Mucosa of rectum (tissue), 2 donors: Measurements from ENCODE around the gene ZCRB1.

ENCODE experiments used
- H3K27ac ChIP-seq, 2 donors: one replicate each; pipeline ENCODE4 v1.7.0; 2013; ENCODE audit warnings: inconsistent platforms in 2 of 2, low read depth in 2 of 2, low read length in 2 of 2
- H3K27me3 ChIP-seq, 2 donors: one replicate each; pipeline ENCODE4 v1.7.0; 2013; ENCODE audit warnings: low read length in 2 of 2; ENCODE audit not compliant: control insufficient read depth in 2 of 2, insufficient read depth in 2 of 2
- H3K36me3 ChIP-seq, 2 donors: one replicate each; pipeline ENCODE4 v1.7.0; 2013; ENCODE audit warnings: low read length in 2 of 2; ENCODE audit not compliant: control insufficient read depth in 2 of 2, insufficient read depth in 2 of 2
- H3K4me1 ChIP-seq, 2 donors: one replicate each; pipeline ENCODE4 v1.7.0; 2013; ENCODE audit warnings: low read length in 2 of 2, mild to moderate bottlenecking in 1 of 2; ENCODE audit not compliant: control insufficient read depth in 2 of 2, insufficient read depth in 2 of 2
- H3K4me3 ChIP-seq, 2 donors: one replicate each; pipeline ENCODE4 v1.7.0; 2013; ENCODE audit warnings: low read length in 2 of 2
- H3K9ac ChIP-seq, 2 donors: one replicate each; pipeline ENCODE4 v1.7.0; 2013; ENCODE audit warnings: low read length in 2 of 2, low read depth in 1 of 2, mild to moderate bottlenecking in 1 of 2
- H3K9me3 ChIP-seq, 2 donors: one replicate each; pipeline ENCODE4 v1.7.0; 2013; ENCODE audit warnings: low read length in 2 of 2; ENCODE audit not compliant: control insufficient read depth in 2 of 2
- donor health status: healthy.
- donor health status: Normal muscosa, but diverticular disease.

Gene ZCRB1

DNA sequence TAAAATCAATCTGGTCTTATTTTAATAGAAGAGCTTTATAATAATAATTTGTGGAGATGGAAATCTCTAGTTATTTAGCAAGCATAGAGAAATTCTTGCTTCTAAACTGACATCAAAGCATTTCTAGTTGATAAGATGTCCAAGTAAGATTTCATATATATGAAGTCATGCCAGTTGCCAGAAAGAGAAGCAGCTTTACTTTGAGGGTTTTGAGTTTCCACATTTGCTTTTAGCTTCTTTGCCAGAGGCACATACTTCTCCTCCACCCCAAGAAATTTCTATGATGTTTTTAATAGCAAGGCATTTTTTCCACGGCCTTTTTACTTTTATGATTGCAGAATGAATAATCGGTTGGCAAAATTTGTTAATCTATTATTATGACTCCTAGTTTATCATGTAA lies 63.6 kb downstream of the ZCRB1 start:
- H3K4me3 ChIP-seq, result no peak overlapping the region
- no peaks in the 10 kb centered on the region for H3K4me1 ChIP-seq
- H3K27me3 ChIP-seq, result no peaks in the 10 kb centered on the region
- H3K27ac ChIP-seq, result no peak overlapping the region
- no peak overlapping the region for H3K9ac ChIP-seq
- no peaks in the 10 kb centered on the region for H3K9me3 ChIP-seq
- H3K36me3 ChIP-seq, result no peaks in the 10 kb centered on the region
